Endothelial cell of umbilical vein (primary cell): ENCODE measurements around the gene MYO1G. TPM values are rescaled to one million over a fixed set of nuclear protein-coding genes. Genes with fewer than 3 reads are reported as not detected.

Experiments
- BruUV-seq: library from RNA; stranded (reverse); fragments of 400-500 nt; replicated peaks from 2 replicates; lab custom pipeline; 2021; lab: Mats Ljungman, UMichigan
- CTCF ChIA-PET: fragments of 300-600, 350-600 bp; sonication (Branson Sonifier 250); formaldehyde crosslinking; loops from one replicate; lab custom pipeline; 2021; ENCODE audit warnings: antibody characterized with exemption, inconsistent platforms; lab: Charles Lee
- POLR2A ChIA-PET: fragments of 300-600, 350-600 bp; sonication (Branson Sonifier 250); formaldehyde crosslinking; loops from one replicate; lab custom pipeline; 2021; ENCODE audit warnings: antibody characterized with exemption, inconsistent platforms; lab: Charles Lee
- DNase-seq: peaks from one replicate; pipeline ENCODE4 v3.0.0-alpha.2; 2011; ENCODE audit warnings: low read depth, low spot score
- FAIRE-seq: peaks from 2 replicates; lab custom pipeline; 2011; peaks lifted over from hg19 to GRCh38; lab: Jason Lieb, UNC
- H2AFZ ChIP-seq: 2 replicates; pipeline ENCODE4 v1.6.0; 2012; ENCODE audit warnings: low read depth, low read length, control low read depth, inconsistent platforms
- H3K27ac ChIP-seq: 2 replicates; pipeline ENCODE4 v1.5.1; 2011; ENCODE audit warnings: low read depth, mild to moderate bottlenecking, control low read depth, low read length, moderate library complexity; ENCODE audit not compliant: insufficient read depth
- H3K27me3 ChIP-seq, 2 experiments: 2 replicates each; pipeline versions ENCODE4 v1.6.0 to v1.6.1; 2011; ENCODE audit warnings: low read length in 2 of 2, mixed read lengths in 1 of 2; ENCODE audit not compliant: control insufficient read depth in 2 of 2, insufficient read depth in 2 of 2
- H3K36me3 ChIP-seq, 2 experiments: 2 replicates in 1 of 2; 3 replicates in 1 of 2; pipeline ENCODE4 v1.5.1; 2011; ENCODE audit warnings: low read length in 2 of 2, mild to moderate bottlenecking in 1 of 2, moderate library complexity in 1 of 2; ENCODE audit not compliant: control insufficient read depth in 2 of 2, insufficient read depth in 2 of 2; ENCODE audit errors: extremely low read depth in 1 of 2
- H3K4me1 ChIP-seq: 3 replicates; pipeline ENCODE4 v1.5.1; 2011; ENCODE audit warnings: mild to moderate bottlenecking, low read length; ENCODE audit not compliant: control insufficient read depth, insufficient read depth; ENCODE audit errors: extremely low read depth
- H3K4me2 ChIP-seq: 2 replicates; pipeline ENCODE4 v1.6.1; 2011; ENCODE audit warnings: low read length, control low read depth, mixed read lengths; ENCODE audit not compliant: insufficient read depth
- H3K4me3 ChIP-seq, 3 experiments: fragments of 200-600 bp in 1 of 3; sonication (generic), shearing (Covaris generic) in 1 of 3; replicated peaks in 1 of 3; 2 replicates each; pipeline ENCODE4 v1.5.1; 2011 to 2016; ENCODE audit warnings: control low read depth in 3 of 3, low read length in 3 of 3, mild to moderate bottlenecking in 2 of 3, inconsistent platforms in 1 of 3, low read depth in 1 of 3, moderate library complexity in 1 of 3; ENCODE audit not compliant: insufficient read depth in 1 of 3
- H3K79me2 ChIP-seq: 2 replicates; pipeline ENCODE4 v1.6.0; 2012; ENCODE audit warnings: low read length, inconsistent platforms; ENCODE audit not compliant: control insufficient read depth, insufficient read depth
- H3K9ac ChIP-seq: replicated peaks from 2 replicates; pipeline ENCODE3; 2011; ENCODE audit warnings: low read length, control low read depth; ENCODE audit not compliant: insufficient read depth; ENCODE audit errors: extremely low read depth
- H3K9me1 ChIP-seq: replicated peaks from 3 replicates; pipeline ENCODE4 v1.6.0; 2011; ENCODE audit warnings: mild to moderate bottlenecking, low read length; ENCODE audit not compliant: control insufficient read depth, insufficient read depth; ENCODE audit errors: extremely low read depth
- H3K9me3 ChIP-seq: replicated peaks from 2 replicates; pipeline ENCODE4 v1.5.1; 2012; ENCODE audit warnings: low read length, inconsistent platforms; ENCODE audit not compliant: control insufficient read depth, insufficient read depth
- H4K20me1 ChIP-seq: replicated peaks from 2 replicates; pipeline ENCODE3; 2011; ENCODE audit warnings: mild to moderate bottlenecking, low read length; ENCODE audit not compliant: control insufficient read depth, insufficient read depth; ENCODE audit errors: extremely low read depth
- EZH2 ChIP-seq: IDR thresholded peaks from 2 replicates; pipeline ENCODE4 v1.6.1; 2012; ENCODE audit warnings: borderline replicate concordance, low read depth, mild to moderate bottlenecking, moderate library complexity, low read length, inconsistent platforms; ENCODE audit not compliant: severe bottlenecking
- FOS ChIP-seq: IDR thresholded peaks from 2 replicates; pipeline ENCODE4 v1.6.1; 2011; ENCODE audit warnings: mild to moderate bottlenecking, low read length, moderate library complexity, borderline replicate concordance; ENCODE audit not compliant: insufficient read depth
- GATA2 ChIP-seq: IDR thresholded peaks from 2 replicates; pipeline ENCODE4 v1.7.0; 2011; ENCODE audit warnings: low read depth, mild to moderate bottlenecking, moderate library complexity, mixed read lengths, low read length; ENCODE audit not compliant: insufficient read length, insufficient read depth
- JUN ChIP-seq: IDR thresholded peaks from 2 replicates; pipeline ENCODE4 v1.6.1; 2011; ENCODE audit warnings: borderline replicate concordance, low read depth; ENCODE audit not compliant: insufficient read length, insufficient read depth
- MYC ChIP-seq: IDR thresholded peaks from one replicate; pipeline ENCODE4 v1.6.1; 2011; ENCODE audit warnings: mild to moderate bottlenecking, low read depth, low read length
- POLR2A ChIP-seq: IDR thresholded peaks from 2 replicates; pipeline ENCODE4 v1.6.1; 2012; ENCODE audit warnings: low read depth, mild to moderate bottlenecking, control low read depth, low read length
- POLR2AphosphoS5 ChIP-seq: IDR thresholded peaks from 2 replicates; pipeline ENCODE4 v1.6.1; 2012; ENCODE audit warnings: low read depth, mild to moderate bottlenecking, control low read depth, low read length, moderate library complexity; ENCODE audit not compliant: insufficient read depth
- dilution Hi-C: fragments of 300-500 bp; cut with MboI; formaldehyde crosslinking; loops from one replicate; pipeline ENCODE4 v1.15.0; 2019; ENCODE audit warnings: low sequenced_read_pairs; ENCODE audit not compliant: extremely low pct_ligation_motif_present
- intact Hi-C: fragments of 100-400 bp; cut with micrococcal nuclease; formaldehyde crosslinking; loops from one replicate; pipeline ENCODE4 v1.10.0; 2022
- polyA plus RNA-seq, 4 experiments: library from polyadenylated mRNA; depleted of rRNA in 3 of 4; stranded (reverse) in 3 of 4; unstranded in 1 of 4; fragments of >200 nt; gene quantifications; 2 replicates each; pipeline versions ENCODE4 v1.2.1 to v1.2.3, GENCODE V29; 2011 to 2012; ENCODE audit warnings: missing spikeins in 1 of 4
- total RNA-seq: library from RNA; stranded (reverse); gene quantifications from 2 replicates; pipeline ENCODE4 v1.2.3, GENCODE V29; 2021
- TF ChIP-seq, protein P1 (sequence below), 2 donors: IDR thresholded peaks; 1 replicate in 1 of 2; 2 replicates in 1 of 2; pipeline ENCODE4 v1.5.1; 2011; ENCODE audit warnings: low read length in 2 of 2, mild to moderate bottlenecking in 2 of 2, moderate library complexity in 2 of 2, control low read depth in 1 of 2, inconsistent platforms in 1 of 2, low read depth in 1 of 2; ENCODE audit not compliant: insufficient read depth in 1 of 2; ENCODE audit errors: extremely low read depth in 1 of 2
- TF ChIP-seq, protein P2 (sequence below): IDR thresholded peaks from 2 replicates; pipeline ENCODE4 v1.6.1; 2011; ENCODE audit not compliant: insufficient read depth, insufficient read length

Gene MYO1G
- total and polyA plus RNA-seq, 2 donors (not counting 3 experiments of a cell fraction or from before 2014, with no cell fraction given), result 0.11 TPM; not detected in 1

DNA sequence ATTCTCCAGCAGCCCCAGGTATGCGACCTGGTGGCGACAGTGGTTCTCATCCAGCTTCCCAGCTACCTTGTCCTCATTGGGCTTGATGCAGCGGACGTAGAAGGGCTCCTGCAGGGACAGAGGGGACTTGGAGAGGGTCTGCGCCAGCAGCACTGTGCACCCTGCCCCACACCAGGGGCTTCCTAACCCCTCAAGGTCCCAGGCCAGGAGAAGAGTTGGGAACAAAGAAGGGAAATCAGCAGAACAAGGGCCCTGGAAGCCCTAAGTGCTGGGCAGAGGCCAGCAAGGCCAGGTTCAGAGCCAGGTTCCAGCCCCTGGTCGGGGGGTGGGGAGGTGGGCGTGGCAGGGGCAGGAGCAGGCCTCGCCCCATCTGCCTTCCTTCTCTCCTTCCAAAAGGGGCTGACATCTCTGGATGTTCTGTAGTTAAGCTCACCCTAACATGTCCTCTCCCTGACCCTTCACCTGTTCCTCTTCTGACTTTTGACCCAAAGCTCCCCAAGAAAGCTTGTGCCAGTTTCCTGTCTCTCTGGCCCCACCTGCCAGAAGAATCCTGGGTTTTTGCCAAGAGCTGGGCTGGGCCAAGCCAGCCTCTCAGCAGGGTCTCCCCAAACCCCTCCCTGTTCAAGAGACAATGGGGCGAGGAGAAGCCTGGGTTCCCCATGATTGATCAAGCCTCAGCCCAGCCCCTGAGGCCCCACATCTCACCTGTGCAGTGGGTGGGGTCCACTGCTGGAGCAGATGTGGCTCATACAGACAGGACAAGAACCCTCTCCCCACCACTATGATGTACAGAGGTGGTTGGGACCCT, 11.9 kb downstream of the MYO1G start:
- no peak overlapping the region for H2AFZ ChIP-seq
- no peak for FAIRE-seq
- no peaks in the 10 kb centered on the region for H3K9me1 ChIP-seq
- BruUV-seq, result no TSS peak
- no peak for TF ChIP-seq JUN
- TF ChIP-seq POLR2A, result no peak
- no peak for TF ChIP-seq FOS
- no peak for TF ChIP-seq MYC
- no peak for TF ChIP-seq POLR2AphosphoS5
- TF ChIP-seq, protein P1, sequence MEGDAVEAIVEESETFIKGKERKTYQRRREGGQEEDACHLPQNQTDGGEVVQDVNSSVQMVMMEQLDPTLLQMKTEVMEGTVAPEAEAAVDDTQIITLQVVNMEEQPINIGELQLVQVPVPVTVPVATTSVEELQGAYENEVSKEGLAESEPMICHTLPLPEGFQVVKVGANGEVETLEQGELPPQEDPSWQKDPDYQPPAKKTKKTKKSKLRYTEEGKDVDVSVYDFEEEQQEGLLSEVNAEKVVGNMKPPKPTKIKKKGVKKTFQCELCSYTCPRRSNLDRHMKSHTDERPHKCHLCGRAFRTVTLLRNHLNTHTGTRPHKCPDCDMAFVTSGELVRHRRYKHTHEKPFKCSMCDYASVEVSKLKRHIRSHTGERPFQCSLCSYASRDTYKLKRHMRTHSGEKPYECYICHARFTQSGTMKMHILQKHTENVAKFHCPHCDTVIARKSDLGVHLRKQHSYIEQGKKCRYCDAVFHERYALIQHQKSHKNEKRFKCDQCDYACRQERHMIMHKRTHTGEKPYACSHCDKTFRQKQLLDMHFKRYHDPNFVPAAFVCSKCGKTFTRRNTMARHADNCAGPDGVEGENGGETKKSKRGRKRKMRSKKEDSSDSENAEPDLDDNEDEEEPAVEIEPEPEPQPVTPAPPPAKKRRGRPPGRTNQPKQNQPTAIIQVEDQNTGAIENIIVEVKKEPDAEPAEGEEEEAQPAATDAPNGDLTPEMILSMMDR (IDR thresholded peaks at IDR 0.05; ENCODE audit: extremely low read depth in 1 of 2, insufficient read depth in 1 of 2, low read depth in 1 of 2, low read length in 2 of 2), result no peak
- TF ChIP-seq GATA2, result no peak
- no peak for TF ChIP-seq EZH2
- TF ChIP-seq, protein P2, sequence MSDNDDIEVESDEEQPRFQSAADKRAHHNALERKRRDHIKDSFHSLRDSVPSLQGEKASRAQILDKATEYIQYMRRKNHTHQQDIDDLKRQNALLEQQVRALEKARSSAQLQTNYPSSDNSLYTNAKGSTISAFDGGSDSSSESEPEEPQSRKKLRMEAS, result no peak
- no peak overlapping the region for H3K4me3 ChIP-seq
- no peaks in the 10 kb centered on the region for H3K79me2 ChIP-seq
- H4K20me1 ChIP-seq, result no peaks in the 10 kb centered on the region
- CTCF ChIA-PET, result interaction anchor here (6.3 kb wide), 1 partner anchor 170 kb away, joined by 55 read pairs; no protein-coding TSS in a partner anchor
- no peaks in the 10 kb centered on the region for H3K36me3 ChIP-seq
- POLR2A ChIA-PET, result no interaction called here
- no peak for DNase-seq
- intact Hi-C loops (loop anchor here (1.0 kb wide), 1 partner anchor 169 kb away; no protein-coding TSS in a partner anchor), dilution Hi-C loops (no loop called here)
- H3K4me2 ChIP-seq, result no peak overlapping the region
- no peak overlapping the region for H3K9ac ChIP-seq
- H3K27me3 ChIP-seq, result peaks cover 0 to 4% of the 10 kb centered on the region in 2 experiments
- no peak overlapping the region for H3K27ac ChIP-seq
- no peaks in the 10 kb centered on the region for H3K9me3 ChIP-seq
- peaks cover 3% of the 10 kb centered on the region for H3K4me1 ChIP-seq
